Stimulated activated CD4-positive, alpha-beta T cell treated with anti-CD3 and anti-CD28 coated beads, TNF-alpha, amount 100 ng/mL, for 1 hour (primary cell): ENCODE results near the gene IRX4.

Experiments
- DNase-seq, 3 donors: peaks; one replicate each; pipeline ENCODE4 v3.0.0-alpha.2; 2020; ENCODE audit warnings: low read depth in 3 of 3, low spot score in 1 of 3

IRX4 gene

DNA sequence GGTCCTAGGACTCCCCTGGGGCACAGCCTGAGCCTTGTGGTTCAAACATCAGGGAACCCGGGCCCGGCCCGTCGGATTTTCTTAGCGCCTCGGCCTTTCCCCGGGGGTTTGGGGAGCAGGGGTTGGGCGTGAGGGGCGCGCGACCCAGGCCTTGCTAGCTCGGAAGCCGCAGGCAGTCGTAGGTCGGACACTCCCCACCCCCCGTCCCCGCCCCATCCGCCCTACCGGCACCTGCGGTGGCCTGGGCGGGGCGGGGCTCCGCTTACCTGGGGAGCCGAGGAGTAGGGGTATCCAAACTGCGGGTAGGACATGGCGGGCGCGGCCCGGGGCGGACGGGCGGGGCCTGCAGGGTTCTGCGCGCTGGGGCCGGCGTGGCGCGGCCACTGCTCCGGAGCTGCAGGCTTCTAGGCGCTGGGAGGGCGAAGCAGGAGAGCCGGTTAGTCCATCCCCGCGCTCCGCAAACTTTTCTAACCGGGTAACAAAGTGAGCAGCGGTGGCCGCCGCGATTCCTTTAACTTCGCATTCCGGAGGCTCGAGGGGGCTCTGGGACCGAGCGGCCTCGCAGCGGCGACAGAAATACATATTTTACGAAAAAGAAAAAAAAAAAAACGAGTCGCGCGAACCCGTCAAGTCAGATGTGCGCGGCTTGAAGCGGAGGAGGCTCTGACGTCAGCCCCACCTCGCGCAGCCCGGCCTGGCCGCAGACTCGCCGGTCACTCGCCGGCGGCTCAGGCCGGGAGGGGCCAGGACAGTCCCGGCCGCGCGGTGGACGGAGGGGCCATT, at the start of gene IRX4:
TSS of gene IRX4 (minus strand) at position 589 of the 783 bp plus-strand sequence. CDS start at position 311, 278 bp downstream.
- no peak for DNase-seq

DNA sequence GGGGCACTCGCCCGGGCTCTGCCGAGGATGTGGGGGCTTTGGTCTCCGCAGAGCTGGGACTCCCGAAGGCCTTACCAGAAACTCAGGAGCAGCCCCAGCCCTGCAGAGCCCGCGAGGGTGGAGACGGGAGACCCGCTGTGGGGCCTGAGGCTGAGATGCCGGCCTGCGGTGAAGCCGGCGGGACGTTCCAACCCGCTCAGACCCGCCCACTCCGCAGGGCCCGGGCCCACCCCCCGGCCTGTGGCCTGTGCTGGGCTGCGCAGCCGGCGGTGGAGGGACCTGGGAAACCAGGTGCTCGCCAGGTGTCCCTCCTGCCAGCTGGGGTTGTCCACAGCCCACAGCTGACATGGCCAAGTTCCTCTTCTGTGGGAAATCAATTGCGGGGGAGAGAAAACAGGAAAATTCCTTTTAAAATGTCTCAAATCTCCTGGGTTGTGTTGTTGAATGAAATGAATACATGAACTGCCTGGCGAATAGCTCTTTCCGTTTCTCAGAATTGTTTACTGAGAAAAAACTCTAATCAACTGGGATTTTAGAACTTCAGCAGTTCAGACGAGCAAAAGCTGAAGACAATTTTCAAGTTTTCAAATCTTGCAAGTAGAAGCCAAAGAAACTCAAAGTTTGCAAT, 49.0 kb upstream of the IRX4 start:
- DNase-seq: no peak

DNA sequence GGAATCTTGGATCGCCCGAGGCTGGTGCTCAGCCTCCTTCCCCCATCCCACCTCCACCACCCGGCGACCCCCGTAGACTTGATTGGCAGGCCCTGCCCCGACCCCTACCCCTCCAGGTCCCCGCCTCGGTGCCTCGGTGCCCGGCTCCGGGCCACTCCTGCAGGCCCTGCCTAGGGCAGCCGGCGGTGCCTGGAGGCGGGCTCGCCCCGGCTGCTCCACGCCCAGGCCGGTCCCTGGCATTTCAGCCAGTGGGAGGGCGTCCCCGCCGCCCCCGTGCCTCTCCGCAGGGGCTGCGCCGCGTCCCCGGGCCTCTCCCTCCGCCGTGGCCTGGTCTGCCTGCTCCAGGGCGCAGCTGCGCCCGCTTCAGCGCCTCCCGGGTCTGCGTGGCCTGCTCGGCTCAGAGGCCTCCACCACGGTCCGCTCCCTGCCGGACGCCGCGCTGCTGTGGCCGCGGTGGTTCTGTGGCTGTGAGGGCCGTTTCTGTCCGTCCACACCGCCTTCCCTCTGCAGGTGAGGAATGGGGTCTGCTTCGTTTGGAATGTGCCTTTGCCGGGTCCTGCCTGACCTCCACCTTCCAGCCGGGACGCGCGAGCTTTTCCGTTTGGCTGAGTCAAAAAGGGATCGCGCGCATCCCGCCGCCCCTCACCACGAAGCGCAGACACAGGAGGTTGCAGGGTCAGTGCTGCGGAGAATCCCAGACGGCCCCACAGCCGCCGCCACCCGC, 48.3 kb upstream of the IRX4 start:
- no peak for DNase-seq

DNA sequence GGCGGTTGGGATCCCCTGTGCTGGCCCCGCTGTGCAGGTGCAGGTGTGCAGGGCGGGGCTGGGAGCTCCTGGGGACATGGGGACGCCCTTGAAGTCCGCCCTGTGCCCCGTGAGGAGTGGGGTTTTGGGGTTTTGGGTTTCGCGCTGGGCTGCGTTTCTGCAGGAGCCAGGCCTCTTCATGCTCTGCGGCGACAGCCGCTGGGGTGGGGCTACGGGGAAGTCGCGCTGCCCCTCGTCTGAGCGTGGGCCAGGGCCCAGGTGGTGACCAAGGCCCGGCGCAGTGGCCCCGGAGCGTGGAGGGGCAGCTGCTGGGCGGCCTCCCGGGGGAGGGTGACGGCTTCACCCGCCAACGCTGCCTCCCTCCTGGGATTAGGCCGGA, 47.8 kb upstream of the IRX4 start:
- DNase-seq: no peak

DNA sequence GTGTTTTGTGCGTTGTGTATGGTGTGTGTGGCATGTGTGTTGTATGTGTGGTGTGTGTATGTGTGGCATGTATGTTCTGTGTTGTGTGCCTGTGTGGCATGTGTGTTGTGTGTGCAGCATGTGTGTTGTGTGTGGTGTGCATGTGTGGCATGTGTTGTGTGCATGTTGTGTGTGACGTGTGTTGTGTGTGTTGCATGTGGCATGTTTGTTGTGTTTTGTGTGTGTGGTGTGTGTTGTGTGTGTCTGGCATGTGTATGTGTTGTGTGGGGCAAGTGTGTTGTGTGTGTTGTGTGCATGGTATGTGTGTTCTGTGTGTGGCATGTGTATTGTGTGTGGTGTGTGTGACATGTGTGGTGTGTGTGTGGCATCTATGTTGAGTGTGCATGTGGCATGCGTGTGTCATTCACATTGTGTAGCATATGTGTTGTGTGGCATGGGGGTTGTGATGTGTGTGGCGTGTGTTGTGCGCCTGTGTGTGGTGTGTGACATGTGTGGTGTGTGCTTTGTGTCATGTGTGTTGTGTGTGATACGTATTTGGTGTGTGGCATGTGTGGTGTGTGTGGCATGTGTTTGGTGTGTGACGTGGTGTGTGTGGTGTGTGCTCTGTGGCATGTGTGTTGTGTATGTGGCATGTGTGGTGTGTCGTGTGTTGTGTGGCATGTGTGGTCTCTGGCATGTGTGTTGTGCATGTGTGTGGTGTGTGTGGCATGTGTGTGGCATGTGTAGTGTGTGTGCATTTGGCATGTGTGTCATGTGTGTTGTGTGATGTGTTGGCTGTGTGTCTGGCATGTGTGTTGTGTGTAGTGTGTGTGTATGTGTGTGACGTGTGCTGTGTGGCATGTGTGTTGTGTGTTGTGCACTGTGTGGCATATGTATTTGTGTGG, 46.6 kb upstream of the IRX4 start:
- DNase-seq: no peak

DNA sequence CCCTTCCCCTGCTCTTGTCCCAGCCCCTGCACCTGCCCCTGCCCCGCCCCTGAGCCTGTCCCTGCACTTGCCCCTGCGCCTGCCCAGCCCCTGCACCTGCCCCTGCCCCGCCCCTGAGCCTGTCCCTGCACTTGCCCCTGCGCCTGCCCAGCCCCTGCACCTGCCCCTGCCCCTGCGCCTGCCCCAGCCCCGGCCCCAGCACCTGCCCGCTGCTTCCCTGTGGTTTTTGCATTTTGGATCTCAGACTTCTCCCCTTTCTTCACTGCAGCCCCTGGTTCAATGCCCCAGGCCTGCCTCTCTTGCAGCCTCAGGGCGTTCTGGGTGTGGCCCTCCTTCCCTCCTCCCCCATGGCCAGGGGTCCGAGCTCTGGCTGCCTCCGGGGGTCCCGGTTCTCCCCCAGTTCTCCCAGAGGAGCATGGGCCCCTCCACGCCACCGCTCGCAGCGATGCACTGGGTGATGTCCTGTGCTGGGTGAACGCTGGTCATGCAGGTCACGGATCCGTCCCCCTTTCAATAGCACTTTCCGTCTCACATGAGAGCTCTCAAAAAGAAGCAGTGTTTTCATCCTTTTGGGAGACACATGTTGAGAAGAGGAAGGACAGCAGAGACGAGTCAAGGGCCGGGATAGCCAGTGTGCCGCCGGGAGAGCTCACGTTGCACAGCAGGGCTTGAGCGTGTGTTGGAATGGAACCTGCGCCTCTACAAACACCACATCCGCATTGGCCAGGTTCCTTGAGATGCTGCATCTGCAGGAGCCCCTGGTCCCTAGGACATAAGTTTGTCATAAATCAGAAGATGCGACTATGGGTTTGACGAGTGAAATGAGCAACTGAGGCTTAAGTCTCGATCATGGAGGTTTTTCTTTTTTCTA, 44.0 kb upstream of the IRX4 start:
- no peak for DNase-seq

DNA sequence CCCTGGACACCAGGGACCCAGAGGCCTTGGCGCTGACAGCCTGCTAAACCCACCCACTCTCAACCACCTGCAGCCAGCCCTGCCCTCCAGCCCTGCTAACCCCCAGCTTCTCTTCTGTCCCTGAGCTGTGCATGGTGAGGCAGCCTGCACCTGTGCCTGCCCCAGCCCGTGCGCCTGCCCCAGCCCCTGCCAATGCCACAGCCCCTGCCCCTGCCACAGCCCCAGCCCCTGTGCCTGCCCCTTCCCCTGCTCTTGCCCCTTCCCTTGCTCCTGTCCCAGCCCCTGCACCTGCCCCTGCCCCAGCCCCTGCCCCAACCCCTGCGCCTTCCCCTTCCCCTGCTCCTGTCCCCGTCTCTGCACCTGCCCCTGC, 43.3 kb upstream of the IRX4 start:
- no peak for DNase-seq

DNA sequence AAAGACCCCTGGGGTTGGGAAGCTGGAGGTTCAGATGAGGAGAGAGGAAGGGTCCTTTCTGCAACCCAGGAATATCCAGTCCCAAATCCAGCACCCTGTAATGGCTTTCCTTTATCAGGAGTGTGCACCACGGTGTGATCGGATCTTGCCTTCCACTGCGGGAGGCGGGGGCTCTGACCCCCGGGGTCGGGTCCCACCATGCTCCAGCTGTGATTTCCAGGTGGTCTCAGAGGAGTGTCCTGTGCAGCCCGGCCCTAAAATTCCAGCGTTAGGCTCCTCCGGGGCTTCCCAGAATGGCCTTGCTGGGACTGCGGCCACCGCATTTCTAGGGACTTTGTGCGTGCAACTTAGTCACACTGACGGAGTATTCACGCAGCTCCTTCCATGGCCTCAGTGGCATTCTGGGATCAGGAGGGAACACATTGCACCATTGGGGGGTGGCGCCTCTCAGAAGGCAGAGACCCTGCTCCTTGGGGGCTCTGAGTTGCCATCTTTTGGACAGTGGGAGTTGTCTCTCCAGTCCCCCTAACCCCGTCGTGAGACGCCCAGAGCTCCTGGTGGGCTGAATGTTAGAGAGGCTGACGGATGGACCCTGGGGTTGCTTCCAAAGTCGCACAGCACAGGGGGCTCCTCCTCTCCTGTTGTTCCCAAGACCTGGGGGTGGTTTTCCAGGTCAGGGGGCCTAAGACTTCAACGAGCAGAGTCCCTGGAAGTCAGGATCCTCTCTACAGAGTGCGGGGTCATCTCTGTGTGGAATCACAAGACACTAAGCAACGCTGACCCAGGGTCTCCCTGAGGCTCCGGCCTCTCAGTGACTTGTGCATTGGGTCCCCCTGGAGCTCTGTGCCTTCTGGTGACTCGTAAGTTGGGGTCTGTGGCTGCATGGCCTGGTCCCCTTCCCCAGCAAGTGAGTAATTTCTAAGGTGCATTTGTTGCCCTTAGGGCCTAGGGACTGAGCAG, 42.7 kb upstream of the IRX4 start:
- no peak for DNase-seq

DNA sequence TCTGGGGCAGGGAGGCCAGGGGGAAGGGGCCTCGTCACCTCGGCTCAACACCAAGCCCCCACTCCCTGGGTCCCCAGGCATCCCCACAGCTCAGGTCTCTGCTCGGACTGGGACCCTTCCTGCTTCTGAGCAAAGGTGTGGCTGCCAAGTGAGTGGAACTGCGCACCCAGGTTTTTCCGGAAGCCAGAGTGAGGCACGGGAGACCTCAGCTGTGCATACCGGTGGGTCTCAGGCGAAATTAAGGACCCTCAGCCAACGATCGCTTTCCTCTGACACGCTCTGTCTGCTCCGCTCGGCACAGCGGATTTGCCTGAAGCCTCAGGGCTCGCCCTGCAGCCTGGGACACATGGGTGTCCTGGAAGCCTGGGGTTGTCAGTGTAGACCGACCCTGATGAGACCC, 41.0 kb upstream of the IRX4 start:
- no peak for DNase-seq

DNA sequence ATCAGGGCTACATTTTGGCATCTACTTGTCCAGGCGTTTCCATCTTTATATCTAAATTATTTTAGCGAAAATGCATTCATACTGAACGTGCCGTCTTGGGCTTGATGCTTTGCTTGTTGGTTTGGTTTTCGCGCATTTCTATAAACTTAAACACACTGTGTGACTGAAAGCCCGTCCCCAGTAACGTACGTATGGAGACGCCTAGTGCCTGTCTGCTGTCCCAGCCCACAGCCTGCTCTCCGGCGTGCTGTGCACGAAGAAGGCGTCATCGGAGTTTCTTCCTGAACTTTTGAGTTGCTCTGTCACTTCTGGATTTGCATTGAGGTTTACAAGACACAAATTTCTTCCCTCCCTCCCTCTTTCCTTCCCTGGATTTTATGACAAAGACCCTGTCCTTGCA, 40.6 kb upstream of the IRX4 start:
- DNase-seq: no peak

DNA sequence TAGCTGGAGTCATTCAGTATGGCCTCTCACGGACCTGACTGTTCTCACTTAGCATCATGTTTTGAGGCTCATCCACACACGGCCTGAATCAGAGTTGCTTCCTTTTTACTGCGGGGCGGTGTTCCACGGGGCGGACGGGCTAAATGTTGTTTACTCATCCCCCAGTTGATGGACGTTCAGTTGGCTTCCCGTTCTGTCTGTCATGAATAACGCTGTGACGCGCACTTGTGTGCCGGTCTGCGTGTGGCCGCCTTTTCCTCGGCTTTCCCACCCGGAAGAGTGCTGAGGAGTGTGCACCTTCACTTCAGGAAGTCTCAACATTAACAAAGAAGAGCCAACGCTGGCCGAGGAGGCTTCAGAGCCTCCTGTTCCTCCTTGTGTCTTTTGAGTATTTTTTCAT, 39.0 kb upstream of the IRX4 start:
- DNase-seq: no peak

DNA sequence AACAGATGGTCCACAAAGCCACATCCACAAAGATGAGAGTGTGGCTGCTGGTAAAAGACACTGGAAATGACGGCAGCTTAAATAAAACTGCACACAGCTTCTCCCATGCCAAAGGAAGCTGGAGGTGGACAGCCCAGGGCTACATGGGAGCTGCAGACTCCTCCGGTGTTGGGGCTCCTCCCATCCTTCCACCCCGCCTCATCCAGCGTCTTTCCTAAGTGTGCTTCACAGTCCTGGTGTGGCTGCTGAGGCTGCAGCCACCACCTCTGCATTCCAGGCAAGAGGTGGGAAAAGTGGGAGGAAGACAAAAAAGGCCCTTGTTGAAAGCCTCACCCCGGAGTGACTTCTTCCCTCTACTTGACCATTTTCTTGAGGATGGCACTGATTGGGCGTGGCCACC, 37.0 kb upstream of the IRX4 start:
- DNase-seq: no peak

DNA sequence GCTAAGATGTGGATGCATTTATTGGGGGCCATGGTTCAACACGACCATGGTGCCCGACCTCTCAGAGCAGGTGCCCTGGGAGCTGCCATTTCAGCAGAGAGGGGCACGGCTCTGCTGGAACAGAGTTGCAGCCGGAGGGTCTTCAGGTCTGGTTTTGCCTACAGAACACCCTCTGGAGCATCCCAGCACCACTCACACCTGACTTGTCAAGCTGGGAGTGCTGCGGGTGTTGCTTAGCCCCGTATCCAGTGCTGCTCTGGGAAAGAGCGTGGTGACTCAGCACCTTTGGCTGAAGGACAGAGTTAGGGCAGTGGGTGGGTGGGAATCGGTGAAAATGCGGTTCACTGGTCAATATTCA, 36.5 kb upstream of the IRX4 start:
- no peak for DNase-seq

DNA sequence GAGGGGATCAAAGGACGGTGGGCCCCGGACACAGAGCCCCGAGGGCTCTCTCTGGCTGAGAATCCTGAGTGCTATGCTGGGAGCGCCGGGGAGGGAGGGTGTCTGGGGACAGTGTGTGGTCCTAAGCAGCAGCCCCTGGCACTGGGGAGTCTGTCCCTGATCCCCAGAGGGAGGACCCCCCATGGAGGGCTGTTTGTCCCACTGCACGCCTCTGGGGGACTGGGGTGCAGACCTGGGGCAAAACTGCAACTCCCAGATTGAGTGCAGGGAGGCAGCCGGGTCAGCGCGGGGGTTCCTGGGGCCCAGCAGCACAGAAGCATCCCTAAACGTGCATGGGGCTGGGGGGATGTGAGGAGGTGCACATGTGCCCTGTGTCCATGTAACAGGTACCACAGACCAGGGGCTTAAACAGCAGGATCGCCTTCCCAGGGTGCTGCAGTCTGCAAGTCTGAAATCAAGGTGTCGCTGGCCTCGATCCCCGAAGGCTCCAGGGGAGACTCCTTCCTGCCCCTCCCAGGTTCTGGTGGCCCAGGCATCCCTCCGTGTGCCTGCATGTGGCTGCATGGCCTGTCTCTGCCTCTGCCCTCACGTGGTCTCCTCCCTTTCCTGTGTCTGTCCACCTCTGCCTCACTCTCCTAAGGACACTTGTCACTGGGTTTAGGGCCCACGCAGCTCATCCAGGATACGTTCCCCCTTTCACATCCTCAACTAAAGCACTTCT, 35.9 kb upstream of the IRX4 start:
- no peak for DNase-seq

DNA sequence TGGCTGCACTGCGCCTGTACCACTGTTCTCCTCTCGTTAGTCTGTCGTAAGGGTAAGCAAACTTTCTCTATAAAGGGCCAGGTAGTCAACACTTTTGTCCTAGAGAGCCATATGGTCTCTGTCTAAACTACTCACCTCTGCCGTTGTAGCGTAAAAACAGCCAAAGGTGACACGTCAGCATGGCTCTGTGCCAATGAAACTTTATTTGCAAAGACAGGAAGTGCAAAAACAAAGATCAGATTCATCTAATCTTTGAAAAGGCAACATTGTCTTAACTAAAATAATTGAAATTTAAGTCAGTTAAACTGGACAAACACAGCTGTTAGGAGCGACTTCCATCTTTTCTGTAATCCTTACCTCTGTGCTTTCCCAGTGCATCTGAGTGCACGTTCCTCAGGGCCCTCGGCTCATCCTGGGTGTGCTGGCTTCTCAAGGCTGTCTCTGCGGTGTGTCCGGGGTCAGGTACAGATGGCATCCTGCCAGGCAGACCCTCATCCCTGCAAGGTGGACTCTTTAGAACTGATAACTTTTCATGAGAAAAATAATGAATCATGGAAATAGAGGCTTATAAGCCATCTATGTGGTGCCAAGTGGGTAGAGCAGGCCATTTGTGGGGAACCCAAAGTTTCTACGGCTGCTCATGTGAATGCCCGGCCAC, 35.2 kb upstream of the IRX4 start:
- no peak for DNase-seq

DNA sequence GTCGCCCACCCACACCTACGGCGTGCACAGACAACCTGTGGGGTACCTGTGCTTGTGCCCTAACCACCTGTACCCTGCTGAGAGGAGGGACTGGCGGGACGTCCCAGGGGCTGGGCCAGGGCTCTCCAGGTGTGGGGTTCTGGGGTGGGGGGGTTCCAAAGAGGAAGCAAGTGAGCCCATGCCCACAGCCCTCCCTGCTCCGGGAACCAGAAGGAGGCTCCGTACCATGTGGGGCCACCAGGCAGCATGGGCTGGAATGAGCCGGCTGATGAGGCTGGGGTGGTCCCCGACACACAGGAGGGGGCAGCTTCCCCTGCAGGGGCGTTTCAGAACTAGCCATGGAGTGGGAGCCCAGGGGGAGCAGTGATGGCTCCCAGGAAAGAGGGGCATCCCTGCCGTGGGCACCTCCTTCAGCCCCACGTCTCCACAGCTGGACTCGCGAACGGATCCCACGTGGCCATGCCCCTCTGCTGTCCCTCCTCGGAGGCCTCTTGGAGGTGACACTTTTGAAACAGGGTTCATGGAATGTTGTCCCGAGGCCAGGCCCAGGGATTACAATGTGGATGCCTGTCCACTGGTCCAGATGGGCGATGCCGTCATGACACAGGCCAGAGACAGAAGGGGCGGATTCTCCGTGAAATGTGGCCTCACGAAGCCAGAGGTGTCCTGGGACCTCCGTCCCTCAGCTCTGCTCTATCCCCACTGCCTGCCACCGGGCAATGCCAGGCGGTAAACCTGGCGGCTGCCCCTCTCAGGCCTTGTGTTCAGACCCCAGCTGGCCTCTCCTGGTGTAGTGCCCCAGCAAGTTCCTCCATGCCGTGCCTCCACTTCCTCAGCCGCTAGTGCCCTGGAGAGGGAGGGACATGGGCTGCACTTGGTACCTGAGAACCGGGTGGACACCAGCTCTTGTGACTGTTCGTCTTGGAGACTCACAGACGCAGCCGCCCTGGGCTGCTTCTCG, 33.6 kb upstream of the IRX4 start:
- no peak for DNase-seq

DNA sequence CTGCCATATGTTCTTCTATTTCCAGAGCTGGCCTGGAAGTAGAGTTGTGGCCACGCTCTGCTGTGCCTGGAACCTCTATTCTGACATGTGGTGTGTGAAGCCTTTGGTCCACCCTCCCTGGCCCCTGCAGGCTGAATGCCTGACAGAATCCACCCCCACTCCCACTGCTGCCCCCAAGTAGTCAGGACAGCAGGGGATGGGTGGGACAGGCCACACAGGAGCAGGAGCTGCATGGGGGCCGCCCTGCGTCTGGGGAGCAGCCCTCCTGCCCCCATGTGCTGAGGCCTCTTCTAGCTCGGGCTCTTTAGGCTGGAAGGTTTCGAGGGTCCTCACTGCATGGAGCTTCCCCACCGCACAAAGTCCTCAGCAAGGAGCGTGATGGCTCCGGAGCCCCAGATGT, 32.6 kb upstream of the IRX4 start:
- DNase-seq: no peak
